Measurements from ENCODE around the gene NCKAP1.
"Not testable (repeated sequence)": the region's sequence is repeated elsewhere in the genome, so short reads cannot be mapped to it uniquely, and the experiment has no call there.

Gene NCKAP1

DNA sequence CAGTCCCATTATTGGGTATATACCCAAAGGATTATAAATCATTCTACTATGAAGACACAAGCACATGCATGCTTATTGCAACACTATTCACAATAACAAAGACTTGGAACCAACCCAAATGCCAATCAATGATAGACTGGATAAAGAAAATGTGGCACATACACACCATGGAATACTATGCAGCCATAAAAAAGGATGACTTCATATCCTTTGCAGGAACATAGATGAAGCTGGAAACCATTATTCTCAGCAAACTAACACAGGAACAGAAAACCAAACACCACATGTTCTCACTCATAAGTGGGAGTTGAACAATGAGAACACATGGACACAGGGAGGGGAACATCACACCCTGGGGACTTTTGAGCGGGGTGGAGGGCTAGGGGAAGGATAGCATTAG is 158.2 kb downstream of the NCKAP1 start:
- DNase-seq (ENCODE audit: low read depth in 2 of 2), result not testable (repeated sequence)

DNA sequence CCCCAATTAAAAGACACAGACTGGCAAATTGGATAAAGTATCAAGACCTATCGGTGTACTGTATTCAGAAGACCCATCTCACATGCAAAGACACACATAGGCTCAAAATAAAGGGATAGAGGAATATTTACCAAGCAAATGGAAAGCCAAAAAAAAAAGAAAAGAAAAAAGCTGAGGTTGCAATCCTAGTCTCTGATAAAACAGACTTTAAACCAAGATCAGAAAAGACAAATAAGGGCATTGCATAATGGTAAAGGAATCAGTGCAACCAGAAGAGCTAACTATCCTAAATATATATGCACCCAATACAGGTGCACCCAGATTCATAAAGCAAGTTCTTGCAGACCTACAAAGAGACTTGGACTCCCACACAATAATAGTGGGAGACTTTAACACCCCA is 161.6 kb downstream of the NCKAP1 start:
- not testable (repeated sequence) for DNase-seq (ENCODE audit: low read depth in 2 of 2)

DNA sequence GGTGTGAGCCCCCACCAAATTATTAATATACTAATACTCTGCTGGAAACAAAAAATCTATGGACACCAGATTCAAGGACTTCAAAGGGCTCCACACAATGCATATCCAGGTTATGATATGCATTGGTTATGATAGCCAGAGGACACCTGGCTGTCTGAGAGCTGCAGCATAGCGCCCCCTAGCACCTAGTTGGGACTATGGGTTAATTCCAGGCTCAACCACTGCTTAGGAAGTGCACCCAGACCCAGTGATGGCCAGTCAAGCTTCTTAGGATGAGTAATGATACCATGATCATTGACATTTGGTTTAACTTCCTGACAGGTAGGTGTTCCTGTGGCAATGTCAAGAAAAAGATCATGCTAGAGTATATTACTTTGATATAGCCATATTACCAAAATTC is 168.0 kb downstream of the NCKAP1 start:
- DNase-seq (ENCODE audit: low read depth in 2 of 2), result no peak

DNA sequence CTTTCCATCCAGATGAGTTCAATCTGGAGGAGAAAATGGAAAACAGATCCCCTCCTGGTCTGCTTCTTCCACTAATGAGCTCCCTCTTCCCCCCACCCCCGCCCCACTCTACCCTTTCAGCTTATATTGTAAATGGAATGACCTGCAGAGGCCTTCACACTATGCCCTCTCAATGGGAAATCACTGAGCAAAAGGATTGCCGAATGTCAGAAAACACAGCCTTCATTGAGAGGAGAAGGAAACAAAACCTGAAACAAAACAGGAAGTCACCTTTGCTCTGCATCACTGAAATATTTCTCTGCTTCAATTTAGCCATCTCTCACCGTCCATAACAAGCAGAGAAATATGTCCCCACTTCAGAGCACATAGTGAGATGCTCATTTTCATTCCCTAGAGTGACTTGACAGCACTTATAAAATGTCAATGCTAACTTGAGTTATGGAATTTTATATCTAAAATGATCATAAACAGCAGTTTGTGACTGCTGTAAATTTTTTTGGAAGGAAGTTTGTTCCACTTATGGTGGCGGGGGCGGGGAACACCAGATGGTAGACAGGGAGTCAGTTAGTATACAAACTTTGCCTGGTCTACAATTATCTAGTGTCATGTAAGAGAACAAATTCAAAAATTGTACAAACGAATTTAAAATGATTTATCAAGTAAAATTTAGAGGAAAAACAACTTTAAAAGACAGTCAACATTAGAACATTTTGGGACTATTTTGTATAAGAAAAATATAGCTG is 170.0 kb downstream of the NCKAP1 start:
- no peak for DNase-seq (ENCODE audit: low read depth in 2 of 2)

DNA sequence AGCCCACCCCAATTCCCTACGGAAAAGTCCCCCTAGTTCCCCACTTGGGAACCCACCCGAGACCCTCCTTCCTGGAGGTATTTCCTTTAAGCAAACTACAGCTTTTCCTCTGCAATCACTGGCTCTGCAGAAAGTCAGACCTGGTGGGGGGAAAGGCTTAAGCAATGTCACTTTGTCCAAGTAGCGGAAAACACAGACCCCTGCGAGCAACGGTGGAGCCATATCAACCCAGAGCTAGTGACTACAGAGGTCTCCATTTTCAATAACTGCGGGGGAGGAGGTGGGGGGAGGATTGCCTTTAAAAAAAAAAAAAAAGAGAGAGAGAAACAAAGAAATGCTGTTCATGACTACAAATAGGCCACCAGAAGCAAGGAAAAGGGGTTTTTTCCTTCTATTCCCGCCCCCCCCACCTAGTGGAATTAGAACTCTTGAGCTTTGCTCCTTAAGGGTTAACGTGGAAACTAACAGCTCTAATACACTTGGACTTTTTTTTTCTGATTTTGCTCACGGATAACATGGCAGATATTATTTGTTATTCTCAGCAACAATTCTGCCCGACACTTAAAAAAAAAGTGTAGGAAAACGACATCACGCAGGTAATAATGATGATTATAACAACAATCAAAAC is 170.7 kb downstream of the NCKAP1 start:
- no peak for DNase-seq (ENCODE audit: low read depth in 2 of 2)

DNA sequence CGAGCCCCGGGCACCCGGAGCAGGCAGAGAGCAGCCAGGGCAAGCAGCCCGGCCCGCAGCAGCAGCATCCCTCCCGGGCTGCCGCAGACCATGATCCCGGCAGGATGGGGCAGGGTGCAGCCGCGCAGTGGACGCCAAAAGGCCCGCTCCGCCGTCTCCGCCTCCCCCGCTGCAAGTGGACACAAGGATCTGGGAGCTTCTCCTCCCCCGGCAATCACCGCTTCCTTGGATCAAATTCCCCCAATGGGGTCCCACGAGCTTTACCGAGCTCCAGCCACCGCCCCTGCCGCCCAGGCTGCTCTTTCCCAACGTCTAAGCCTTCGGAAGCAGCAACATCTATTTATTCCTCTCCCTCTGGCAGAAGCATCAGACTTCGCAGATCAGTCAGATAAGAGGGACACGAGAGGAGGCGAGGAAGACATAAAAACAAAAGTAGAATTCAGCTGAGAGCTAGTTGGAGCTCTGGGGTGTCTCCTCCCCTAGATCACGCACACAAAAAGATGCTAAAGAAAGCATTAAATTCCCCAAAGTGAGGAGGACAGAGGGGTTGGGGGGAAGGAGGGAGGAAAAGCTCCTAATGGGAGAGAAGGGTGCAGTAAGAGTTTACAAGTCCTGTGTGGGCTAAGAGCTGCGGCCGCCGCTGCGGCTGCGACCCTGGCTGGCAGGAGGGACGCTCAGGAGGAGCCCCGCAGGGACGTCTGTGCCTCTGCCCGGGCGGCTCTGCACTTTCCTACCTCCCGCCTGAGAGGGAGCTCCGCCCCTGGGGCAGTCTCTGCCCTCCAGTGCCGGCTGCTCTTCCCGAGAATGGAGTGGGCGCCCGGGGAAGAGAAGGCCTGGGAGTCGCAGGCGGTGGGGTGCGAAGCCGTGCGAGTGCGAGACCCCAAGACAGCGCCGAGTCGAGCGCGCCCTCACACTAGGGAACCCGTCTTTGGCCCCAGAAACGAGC is 171.5 kb downstream of the NCKAP1 start, which contains the start of gene FRZB:
Gene FRZB, minus strand, starts transcription at position 177 of the 946 bp plus-strand sequence. Its CDS starts 85 bp downstream, at position 92.
- no peak for DNase-seq (ENCODE audit: low read depth in 2 of 2)

DNA sequence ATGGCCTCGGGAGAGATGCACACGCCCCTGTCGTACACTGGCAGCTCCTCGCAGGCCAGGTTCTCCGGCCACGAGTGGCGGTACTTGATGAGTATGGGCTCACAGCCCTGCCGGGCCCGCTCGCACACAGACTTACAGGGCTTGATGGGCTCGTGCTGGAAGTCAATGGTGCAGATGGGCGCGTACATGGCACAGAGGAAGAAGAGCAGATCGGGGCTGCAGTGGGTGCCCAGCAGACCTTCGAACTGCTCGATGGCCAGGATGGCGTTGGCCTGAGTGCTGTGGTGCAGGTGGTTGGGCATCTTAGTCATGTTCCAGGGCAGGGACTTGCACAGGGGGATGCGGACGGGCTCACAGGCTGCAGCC is 172.2 kb downstream of the NCKAP1 start:
- no peak for DNase-seq (ENCODE audit: low read depth in 2 of 2)

DNA sequence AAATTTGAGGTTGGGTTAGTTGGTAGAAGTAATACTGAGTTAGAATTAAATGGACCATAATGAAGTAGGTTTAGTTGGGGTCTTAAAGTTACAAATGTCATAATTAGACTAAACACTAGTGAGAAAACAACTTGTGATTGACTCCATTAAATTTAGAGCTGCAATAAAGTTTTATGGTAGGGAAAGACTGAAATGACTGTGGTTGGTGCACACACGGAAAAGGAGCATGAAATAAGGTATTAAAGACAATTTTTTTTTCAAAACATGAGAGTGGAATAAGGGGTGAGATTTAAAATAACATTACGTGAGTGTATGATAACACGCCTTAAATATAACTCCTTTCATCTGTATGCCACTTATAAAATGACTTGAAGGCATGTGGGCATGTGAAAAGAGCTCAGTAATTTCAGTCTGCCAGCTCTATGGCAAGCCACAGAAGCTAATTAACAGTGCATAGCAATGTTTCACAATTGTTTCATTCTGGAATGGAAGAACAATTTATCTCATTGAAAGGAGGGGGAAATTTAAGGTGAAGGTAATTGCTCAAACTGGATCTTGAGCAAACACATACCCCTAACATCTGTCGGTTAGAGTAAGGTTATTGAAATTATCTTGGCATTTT is 173.2 kb downstream of the NCKAP1 start:
- DNase-seq (ENCODE audit: low read depth in 2 of 2), result no peak

DNA sequence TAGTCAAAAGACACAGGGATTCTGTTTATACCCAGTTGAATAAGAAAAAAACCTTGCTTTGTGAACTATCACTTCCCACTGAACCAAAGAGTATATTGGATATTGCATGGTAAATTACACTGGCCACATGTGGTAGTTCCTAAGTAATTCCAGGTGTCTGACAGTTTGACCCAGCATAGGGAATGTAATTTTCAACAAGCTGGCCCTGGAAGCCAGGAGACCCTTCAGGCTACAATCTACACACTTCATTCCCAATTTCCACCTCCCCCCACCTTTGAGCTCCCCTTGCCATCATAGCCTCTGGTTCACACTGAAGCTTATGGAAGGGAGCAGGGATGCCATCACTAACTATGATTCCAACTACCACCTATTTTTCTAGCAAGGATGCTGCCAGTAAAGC is 174.6 kb downstream of the NCKAP1 start:
- no peak for DNase-seq (ENCODE audit: low read depth in 2 of 2)

DNA sequence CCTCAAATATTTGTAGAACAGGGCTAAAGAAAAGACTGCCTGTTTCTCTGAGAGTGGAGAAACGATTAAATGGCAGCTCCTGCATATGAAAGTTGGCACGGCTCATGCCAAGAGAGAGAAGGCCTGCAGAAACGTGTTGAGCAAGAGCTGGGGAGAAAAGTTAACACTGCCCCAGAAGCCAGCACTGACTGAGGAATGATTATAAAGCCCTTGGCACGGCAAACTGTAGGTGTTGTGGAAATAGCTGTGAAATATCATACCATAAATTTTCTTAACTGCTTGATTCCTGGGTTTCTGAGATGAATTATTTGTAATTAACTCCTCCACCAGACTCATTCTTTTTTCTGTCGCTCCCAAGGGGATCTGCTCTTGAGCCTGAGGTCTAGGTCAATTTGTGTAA is 176.2 kb downstream of the NCKAP1 start:
- DNase-seq (ENCODE audit: low read depth in 2 of 2), result no peak

DNA sequence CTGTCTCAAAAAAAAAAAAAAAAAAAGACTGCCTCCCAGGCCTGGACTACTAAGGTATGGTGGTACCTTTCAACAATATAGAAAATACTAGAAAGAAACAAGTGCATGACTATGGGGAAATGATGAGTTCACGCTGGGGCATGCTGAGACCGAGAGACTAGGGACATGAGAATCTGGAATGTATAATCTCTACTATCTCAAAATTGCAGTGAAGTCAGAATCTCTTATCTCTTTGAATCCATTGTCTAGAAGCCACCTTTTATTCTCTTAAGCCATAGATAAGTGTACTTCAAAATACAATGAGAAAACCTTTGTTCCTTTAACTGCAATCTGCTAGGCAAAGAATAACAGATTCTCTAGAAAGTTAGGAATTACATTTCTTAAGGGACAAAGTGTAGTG is 177.4 kb downstream of the NCKAP1 start:
- DNase-seq (ENCODE audit: low read depth in 2 of 2), result no peak
